Gastrocnemius medialis (tissue), 4 donors: ENCODE data around the gene HINT2. TPM values are rescaled to one million over a fixed set of nuclear protein-coding genes. Genes with fewer than 3 reads are reported as not detected.

Experiments used
- ATAC-seq, 2 donors: fragments of 150-250 bp; one replicate each; pipeline ENCODE4 v1.9.1; 2016
- DNase-seq, 2 donors: peaks; one replicate each; pipeline ENCODE4 v3.0.0-alpha.2; 2019
- H3K27ac ChIP-seq, 4 donors: fragments of 200-600 bp; sonication (generic); 1 replicate in 1 of 4; 2 replicates in 3 of 4; pipeline ENCODE4 v1.5.1; 2016 to 2018; ENCODE audit warnings: mild to moderate bottlenecking in 2 of 4, moderate library complexity in 1 of 4
- H3K27me3 ChIP-seq, 3 donors: fragments of 200-600 bp; sonication (generic) in 2 of 3; 1 replicate in 1 of 3; 2 replicates in 2 of 3; pipeline versions ENCODE4 v1.5.1 to v1.6.0; 2016 to 2019; ENCODE audit warnings: mild to moderate bottlenecking in 1 of 3, moderate library complexity in 1 of 3
- H3K36me3 ChIP-seq, 2 donors: fragments of 200-600 bp; sonication (generic) in 1 of 2; one replicate each; pipeline ENCODE4 v1.5.1; 2017 to 2018
- H3K4me1 ChIP-seq, 2 donors: fragments of 200-600 bp; sonication (generic) in 1 of 2; one replicate each; pipeline ENCODE4 v1.5.1; 2016 to 2017; ENCODE audit warnings: mild to moderate bottlenecking in 2 of 2
- H3K4me3 ChIP-seq, 4 donors: fragments of 200-600 bp; sonication (generic) in 3 of 4; 1 replicate in 1 of 4; 2 replicates in 3 of 4; pipeline ENCODE4 v1.5.1; 2016 to 2019; ENCODE audit warnings: mild to moderate bottlenecking in 2 of 4
- H3K9me3 ChIP-seq, 3 donors: fragments of 200-600 bp; sonication (generic) in 2 of 3; 1 replicate in 1 of 3; 2 replicates in 2 of 3; pipeline ENCODE4 v1.5.1; 2016 to 2019
- CTCF ChIP-seq, 5 experiments: fragments of 450-650 bp in 3 of 5; fragments of 200-600 bp in 2 of 5; sonication (generic) in 2 of 5; IDR thresholded peaks in 4 of 5; conservative IDR thresholded peaks in 1 of 5; 1 replicate in 4 of 5; 2 replicates in 1 of 5; pipeline ENCODE4 v1.5.1; 2016 to 2019; ENCODE audit warnings: antibody characterized with exemption in 5 of 5, mild to moderate bottlenecking in 3 of 5, moderate library complexity in 3 of 5
- POLR2A ChIP-seq, 2 donors: fragments of 450-650 bp; IDR thresholded peaks; one replicate each; pipeline ENCODE4 v1.6.1; 2017; ENCODE audit warnings: antibody characterized with exemption in 2 of 2, mild to moderate bottlenecking in 2 of 2, moderate library complexity in 2 of 2
- in situ Hi-C, 4 donors: fragments of 200-750 bp; cut with MboI; loops; one replicate each; pipeline versions ENCODE4 v1.15.0 to v1.8.0; 2017; ENCODE audit warnings: low sequenced_read_pairs in 4 of 4
- intact Hi-C: fragments of 100-400 bp; cut with DNase I; formaldehyde crosslinking; loops from one replicate; pipeline ENCODE4 v1.15.1; 2023; ENCODE audit warnings: low total_unique reads
- total RNA-seq, 4 donors: library from RNA; depleted of rRNA; stranded (reverse); fragments of >200 nt; gene quantifications; one replicate each; pipeline versions ENCODE4 v1.1.0 to v1.2.3, GENCODE V29; 2016

Gene HINT2
- total RNA-seq, 4 donors from 2014 or later, result 4.5 to 26.7 (median 22.0) TPM

- TF ChIP-seq CTCF (IDR thresholded peaks at IDR 0.05 in 4 of 5, conservative IDR thresholded peaks at IDR 0.05 in 1 of 5) (no peak), POLR2A (IDR thresholded peaks at IDR 0.05) (no peak)
- Histone ChIP-seq H3K36me3 (no peaks in the 10 kb centered on the region), H3K4me3 (no peak overlapping the region), H3K27ac (no peak overlapping the region), H3K27me3 (peaks cover 6 to 12% (median 8%) of the 10 kb centered on the region in 3 donors), H3K4me1 (no peaks in the 10 kb centered on the region), H3K9me3 (no peaks in the 10 kb centered on the region)
- intact Hi-C loops, result no loop called here
- in situ Hi-C loops, result no loop called here
- ATAC-seq (no peak), DNase-seq (no peak)
These were observed 45.1 kb upstream of the HINT2 start for GRCh38 chr9:35859990-35860339.

GRCh38 chr9:35859310-35859989, 44.6 kb upstream of the HINT2 start:
- no peaks in the 10 kb centered on the region for H3K9me3 ChIP-seq
- H3K27me3 ChIP-seq, result peaks cover 6 to 12% (median 8%) of the 10 kb centered on the region in 3 donors
- ATAC-seq, result no peak
- no peak overlapping the region for H3K27ac ChIP-seq
- H3K36me3 ChIP-seq, result no peaks in the 10 kb centered on the region
- no peak overlapping the region for H3K4me3 ChIP-seq
- H3K4me1 ChIP-seq, result no peaks in the 10 kb centered on the region
- in situ Hi-C loops, result no loop called here
- no peak for TF ChIP-seq CTCF (IDR thresholded peaks at IDR 0.05 in 4 of 5, conservative IDR thresholded peaks at IDR 0.05 in 1 of 5)
- TF ChIP-seq POLR2A (IDR thresholded peaks at IDR 0.05), result no peak
- no peak for DNase-seq
- intact Hi-C loops, result no loop called here

- DNase-seq (no peak), ATAC-seq (no peak)
- Histone ChIP-seq H3K36me3 (no peaks in the 10 kb centered on the region), H3K27me3 (peaks cover 0 to 8% (median 5%) of the 10 kb centered on the region in 3 donors), H3K27ac (no peak overlapping the region), H3K4me3 (no peak overlapping the region), H3K9me3 (no peaks in the 10 kb centered on the region), H3K4me1 (no peaks in the 10 kb centered on the region)
- in situ Hi-C loops (no loop called here), intact Hi-C loops (no loop called here)
- TF ChIP-seq CTCF (IDR thresholded peaks at IDR 0.05 in 4 of 5, conservative IDR thresholded peaks at IDR 0.05 in 1 of 5), result no peak
- TF ChIP-seq POLR2A (IDR thresholded peaks at IDR 0.05), result no peak
These were observed 43.6 kb upstream of the HINT2 start for GRCh38 chr9:35858458-35858857.

GRCh38 chr9:35856882-35857281, 42.0 kb upstream of the HINT2 start:
- H3K27me3 ChIP-seq, result no peaks in the 10 kb centered on the region
- no peak overlapping the region for H3K4me3 ChIP-seq
- no peaks in the 10 kb centered on the region for H3K4me1 ChIP-seq
- no peak for TF ChIP-seq POLR2A (IDR thresholded peaks at IDR 0.05)
- no peak for TF ChIP-seq CTCF (IDR thresholded peaks at IDR 0.05 in 4 of 5, conservative IDR thresholded peaks at IDR 0.05 in 1 of 5)
- H3K27ac ChIP-seq, result no peak overlapping the region
- peaks cover 0 to 7% of the 10 kb centered on the region in 2 donors for H3K36me3 ChIP-seq
- in situ Hi-C loops, result no loop called here
- no peak for DNase-seq
- no peaks in the 10 kb centered on the region for H3K9me3 ChIP-seq
- no peak for ATAC-seq
- intact Hi-C loops, result no loop called here

GRCh38 chr9:35856206-35856605, 41.4 kb upstream of the HINT2 start:
- H3K4me1 ChIP-seq, result no peaks in the 10 kb centered on the region
- ATAC-seq, result no peak
- in situ Hi-C loops (no loop called here), intact Hi-C loops (no loop called here)
- H3K36me3 ChIP-seq, result peaks cover 0 to 7% of the 10 kb centered on the region in 2 donors
- TF ChIP-seq POLR2A (IDR thresholded peaks at IDR 0.05), result no peak
- TF ChIP-seq CTCF (IDR thresholded peaks at IDR 0.05 in 4 of 5, conservative IDR thresholded peaks at IDR 0.05 in 1 of 5), result no peak
- H3K9me3 ChIP-seq, result no peaks in the 10 kb centered on the region
- H3K27me3 ChIP-seq, result no peaks in the 10 kb centered on the region
- no peak for DNase-seq
- H3K4me3 ChIP-seq, result no peak overlapping the region
- H3K27ac ChIP-seq, result no peak overlapping the region
